GM23248 (cell line): Measurements from ENCODE around the gene SEMA3B.

Experiments used
- EZH2 ChIP-seq: fragments of 200-600 bp; sonication (generic); IDR thresholded peaks from 2 replicates; pipeline ENCODE4 v1.6.1; 2018; ENCODE audit warnings: antibody characterized with exemption, mild to moderate bottlenecking; ENCODE audit not compliant: insufficient read depth, poor library complexity, severe bottlenecking
- EZH2phosphoT487 ChIP-seq: fragments of 200-600 bp; sonication (generic); IDR thresholded peaks from 2 replicates; pipeline ENCODE4 v1.6.1; 2018; ENCODE audit warnings: antibody characterized with exemption, moderate library complexity, mild to moderate bottlenecking, low read depth; ENCODE audit not compliant: insufficient read depth

- TF ChIP-seq EZH2 (no peak), EZH2phosphoT487 (no peak)
Measured at GRCh38 chr3:50238549-50239026, 30.4 kb upstream of the SEMA3B start.
